Skin epidermis (tissue), 12 donors: ENCODE results near the gene PGS1.
A peak's percentile ranks its signal among the peaks of the same experiment; 100 is the strongest.

Experiments
- H3K27ac ChIP-seq, 21 experiments: fragments of 200-600 bp; sonication (generic) in 11 of 21; one replicate each; pipeline ENCODE4 v1.5.0; 2020; ENCODE audit warnings: mild to moderate bottlenecking in 3 of 21, inconsistent platforms in 2 of 21, moderate library complexity in 2 of 21
- H3K4me3 ChIP-seq, 7 experiments: fragments of 200-600 bp; sonication (generic) in 2 of 7; one replicate each; pipeline ENCODE4 v1.5.0; 2020; ENCODE audit warnings: inconsistent platforms in 2 of 7, mild to moderate bottlenecking in 2 of 7, moderate library complexity in 1 of 7

Gene PGS1

DNA sequence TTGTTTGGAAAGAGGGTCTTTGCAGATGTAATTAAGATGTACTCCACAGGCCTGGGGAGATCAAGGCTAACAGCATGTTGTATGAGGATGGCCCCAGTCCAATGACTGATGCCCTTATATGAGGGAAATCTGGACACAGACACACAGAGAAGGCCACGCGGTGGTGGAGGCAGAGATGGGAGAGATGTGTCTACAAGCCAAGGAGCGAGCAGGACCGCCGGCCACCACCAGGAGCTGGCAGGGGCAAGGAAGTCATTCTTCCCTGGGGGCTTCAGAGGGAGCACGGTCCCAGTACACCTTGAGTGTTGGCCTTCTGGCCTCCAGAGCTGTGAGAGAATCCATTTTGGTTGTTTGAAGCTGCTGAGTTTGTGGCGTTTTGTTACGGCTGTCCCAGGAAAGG is 33.3 kb upstream of the PGS1 start:
- peak overlapping the region in 7 of 21 experiments; percentile 1 to 98 (median 34) for H3K27ac ChIP-seq
- H3K4me3 ChIP-seq = no peak overlapping the region

DNA sequence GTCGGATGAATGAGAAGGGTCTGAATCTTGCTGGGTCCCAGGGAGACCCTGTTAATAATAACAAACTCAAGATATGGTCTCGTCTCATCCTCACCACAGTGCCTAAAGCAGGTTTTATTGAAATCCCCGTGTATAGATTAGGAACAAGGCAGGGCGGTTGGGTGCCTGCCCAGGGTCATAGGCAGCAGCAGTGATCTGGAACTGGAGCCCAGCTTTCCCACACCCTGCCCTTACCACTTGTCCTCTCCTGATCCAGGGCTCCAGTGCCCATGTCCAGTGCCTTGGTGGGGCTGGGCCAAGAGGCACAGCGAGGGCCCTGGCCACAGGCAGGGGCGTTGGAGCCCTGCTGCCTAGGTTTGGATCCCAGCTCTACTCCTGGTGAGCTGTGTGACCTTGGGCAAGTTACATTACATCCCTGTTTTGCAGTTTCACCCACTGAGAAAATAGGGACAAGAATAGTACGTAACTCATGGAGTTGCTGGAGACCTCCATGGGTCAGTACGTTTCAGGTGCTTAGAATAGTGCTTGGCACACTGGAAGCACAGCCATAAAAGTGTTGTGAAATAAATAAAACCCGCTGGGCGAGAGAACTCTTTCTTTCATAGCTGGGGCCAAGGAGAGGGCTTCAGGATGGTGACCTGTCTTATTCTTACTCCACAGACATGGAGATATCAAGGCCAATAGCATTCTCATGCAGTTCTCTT is 32.5 kb upstream of the PGS1 start:
- H3K4me3 ChIP-seq = no peak overlapping the region
- H3K27ac ChIP-seq = peak overlapping the region in 2 of 21 experiments; percentile 11 to 61

DNA sequence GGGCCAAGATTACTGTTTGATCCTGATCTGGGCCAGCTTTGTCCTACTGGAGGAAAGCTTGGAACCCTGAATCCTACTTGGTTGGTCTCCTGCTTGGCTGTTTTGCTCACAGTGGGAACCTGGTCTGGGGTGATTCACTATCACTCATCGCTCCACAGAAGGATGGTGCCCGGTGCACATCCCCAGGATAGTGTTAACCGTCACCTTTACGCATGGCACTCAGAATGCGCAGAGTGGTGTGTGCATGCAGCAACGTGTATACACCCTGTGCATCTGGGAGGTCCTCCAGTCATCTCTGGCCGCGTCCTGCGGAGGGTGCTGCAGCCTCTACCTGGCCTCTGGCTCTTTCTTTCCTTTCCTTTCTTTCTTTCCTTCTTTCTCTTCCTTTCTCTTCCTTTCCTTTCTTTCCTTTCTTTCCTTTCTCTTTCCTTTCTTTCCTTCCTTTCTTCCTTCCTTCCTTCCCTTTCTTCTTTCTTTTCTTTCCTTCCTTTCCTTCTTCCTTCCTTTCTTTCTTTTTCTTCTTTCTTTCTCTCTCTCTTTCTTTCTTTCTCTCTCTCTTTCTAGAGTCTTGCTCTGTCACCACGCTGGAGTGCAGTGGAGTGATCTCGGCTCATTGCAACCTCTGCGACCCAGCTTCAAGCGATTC is 31.7 kb upstream of the PGS1 start:
- Histone ChIP-seq H3K27ac (peak overlapping the region in 2 of 21 experiments; percentile 26 to 67), H3K4me3 (no peak overlapping the region)

DNA sequence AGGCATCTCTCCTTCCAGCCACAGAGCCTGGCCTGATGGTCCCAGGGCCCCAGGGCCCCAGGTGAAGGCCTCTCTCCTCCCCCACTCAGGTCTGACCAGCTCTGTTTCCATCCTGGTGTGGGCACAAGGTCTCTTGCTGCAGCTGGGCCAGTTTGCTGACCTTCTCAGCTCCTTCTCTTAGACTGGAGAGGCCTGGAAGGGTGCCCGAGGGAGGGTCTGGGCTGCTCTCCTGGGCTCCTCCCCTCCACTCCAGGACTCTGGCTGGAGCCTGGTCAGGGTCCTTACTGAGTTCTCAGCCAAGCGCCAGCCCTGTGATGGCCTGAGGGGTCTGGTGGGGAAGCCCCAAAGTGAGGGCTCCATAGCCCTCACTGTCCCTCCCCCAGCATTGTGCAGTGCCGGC is 31.0 kb upstream of the PGS1 start:
- Histone ChIP-seq H3K4me3 (no peak overlapping the region), H3K27ac (peak overlapping the region in 1 of 21 experiments; percentile 67)

DNA sequence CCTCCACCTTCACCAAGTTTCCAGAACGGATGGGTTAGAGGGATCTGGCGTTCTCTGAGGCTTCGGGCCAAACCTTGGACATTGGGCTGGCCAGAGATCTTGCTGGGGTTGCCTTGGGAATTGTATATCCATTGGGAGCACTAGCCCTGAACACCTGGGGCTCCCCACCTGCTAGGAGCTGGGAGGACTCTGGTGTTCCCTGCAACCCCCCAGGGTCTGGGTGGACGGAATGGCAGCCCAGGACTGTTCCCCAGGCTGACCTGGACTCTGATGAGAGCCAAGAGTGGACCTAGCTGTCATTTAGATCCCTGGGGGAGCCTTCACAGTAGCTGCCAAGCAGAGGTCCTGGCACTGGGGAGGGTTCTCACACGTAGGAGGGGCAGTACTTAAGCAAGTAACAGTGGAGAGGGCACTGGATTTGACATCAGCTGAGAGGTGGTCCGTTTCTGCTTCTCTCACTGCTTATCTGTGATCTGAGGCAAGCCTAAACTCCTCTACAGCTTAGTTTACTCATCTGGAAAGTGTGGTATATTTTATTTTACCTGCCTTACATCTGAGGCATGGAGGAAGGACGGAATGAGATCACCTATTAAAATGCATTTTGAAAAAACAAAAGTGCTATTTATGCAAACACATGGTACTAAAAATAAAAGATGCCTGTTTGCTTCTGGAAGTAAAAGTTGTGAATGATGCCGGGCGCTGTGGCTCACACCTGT is 30.2 kb upstream of the PGS1 start:
- Histone ChIP-seq H3K27ac (peak overlapping the region in 3 of 21 experiments; percentile 8 to 67 (median 27)), H3K4me3 (no peak overlapping the region)

DNA sequence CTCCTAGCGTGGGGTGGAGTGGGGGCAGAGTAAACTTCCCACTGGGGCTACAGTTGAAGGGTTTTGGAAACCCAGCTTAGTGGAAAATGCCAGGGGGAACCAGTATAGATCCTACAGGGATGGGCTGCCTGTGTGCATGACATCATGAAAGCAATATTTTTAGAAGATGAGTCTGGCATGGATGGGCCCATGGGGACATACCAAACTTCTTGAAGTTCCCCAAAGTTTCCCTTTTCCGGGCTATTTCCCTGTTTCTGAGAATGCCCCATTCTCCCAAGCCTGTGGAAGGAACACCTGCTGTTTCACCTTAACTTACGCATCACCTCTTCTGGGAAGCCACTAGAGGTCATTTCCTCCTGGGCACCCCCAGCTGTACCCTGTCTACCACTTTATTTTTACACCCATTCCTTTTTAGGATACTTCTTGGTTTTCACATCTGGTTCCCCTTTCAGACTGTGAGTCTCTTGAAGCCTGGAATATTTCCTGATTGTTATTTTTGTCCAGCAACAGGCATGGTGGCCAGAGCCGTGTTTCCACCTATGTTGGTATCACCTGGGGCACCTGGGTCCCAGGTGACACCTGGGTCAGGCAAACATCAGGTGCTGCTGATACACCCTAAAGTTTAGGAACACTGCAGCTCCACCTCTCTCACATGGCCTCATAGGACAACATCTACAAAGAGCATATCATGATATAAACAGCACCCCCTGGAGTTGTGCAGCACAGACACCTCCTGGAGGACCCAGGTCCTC is 28.4 kb upstream of the PGS1 start:
- peak overlapping the region in 10 of 21 experiments; percentile 16 to 98 (median 42) for H3K27ac ChIP-seq
- no peak overlapping the region for H3K4me3 ChIP-seq

DNA sequence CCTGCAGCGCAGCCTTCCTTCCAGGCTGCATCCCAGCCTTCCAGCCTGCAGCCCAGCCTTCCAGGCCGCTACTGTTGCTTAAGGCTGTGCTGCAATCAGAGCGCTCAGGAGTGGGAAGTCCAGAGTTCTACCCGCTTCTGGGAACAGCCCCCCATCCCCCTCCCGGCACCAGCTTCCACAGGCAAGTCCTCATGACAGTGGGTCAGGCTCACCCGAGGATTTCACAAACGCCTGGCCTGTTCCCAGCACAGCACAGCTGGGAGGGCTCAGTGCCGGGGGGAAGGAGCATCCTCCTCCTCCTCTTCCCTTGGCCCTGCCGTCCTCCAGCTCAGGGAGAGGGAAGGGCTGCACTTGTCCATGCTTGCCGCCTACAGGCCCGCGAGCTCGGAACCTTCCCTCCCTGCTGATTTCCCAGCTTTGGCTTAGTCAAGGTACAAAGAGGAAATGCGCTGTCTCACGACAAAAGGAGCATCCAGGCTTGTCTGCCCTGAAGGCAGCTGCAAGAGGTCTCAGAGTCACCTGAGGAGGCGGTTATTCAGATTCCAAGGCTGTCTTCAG is 26.9 kb upstream of the PGS1 start:
- Histone ChIP-seq H3K27ac (peak overlapping the region in 20 of 21 experiments; percentile 37 to 98 (median 82)), H3K4me3 (no peak overlapping the region)

DNA sequence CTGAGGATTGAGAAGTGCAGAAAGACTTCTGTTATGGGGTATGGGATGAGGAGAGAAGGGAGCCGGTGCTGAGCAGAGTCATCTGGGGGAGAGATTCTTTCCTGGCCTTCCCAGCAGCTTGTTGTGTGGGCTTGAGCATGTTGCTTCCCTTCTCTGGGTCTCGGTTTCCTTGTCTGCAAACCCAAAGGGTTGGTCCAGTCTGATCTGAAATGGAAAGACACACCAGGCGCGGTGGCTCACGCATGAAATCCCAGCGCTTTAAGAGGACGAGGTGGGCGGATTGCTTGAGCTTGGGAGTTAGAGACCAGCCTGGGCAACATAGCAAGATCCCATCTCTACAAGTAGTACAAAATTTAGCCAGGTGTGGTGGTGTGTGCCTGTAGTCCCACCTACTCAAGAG is 24.6 kb upstream of the PGS1 start:
- H3K27ac ChIP-seq = peak overlapping the region in 20 of 21 experiments; percentile 61 to 98 (median 81)
- peak overlapping the region in 1 of 7 experiments; percentile 46 for H3K4me3 ChIP-seq

DNA sequence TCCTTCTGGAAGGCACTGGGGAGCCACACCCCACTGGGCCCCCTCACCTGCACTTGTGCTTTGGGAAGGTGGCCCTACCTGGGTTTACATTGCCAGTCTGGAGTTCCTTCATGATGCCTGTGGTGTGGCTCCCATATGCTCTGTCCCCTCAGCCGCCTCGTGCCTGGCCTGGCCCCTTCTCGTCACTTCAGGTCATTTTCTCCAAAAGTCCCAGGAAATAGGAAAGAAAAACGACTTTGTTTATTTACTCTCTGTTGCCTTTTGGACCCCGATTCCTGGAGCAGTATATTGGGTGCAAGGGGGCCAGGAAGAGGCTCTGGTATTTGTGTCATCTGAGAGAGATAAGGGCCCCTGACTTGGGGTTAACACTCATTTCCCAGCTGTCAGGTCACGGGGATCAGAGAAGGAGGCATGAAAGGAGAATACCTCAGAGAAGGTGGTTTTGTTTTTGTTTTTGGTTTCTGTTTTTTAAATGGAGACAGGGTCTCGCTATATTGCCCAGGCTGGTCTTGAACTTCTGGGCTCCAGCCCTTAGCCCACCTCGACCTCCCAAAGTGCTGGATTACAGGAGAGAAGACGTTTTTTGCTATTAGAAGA is 23.3 kb upstream of the PGS1 start:
- Histone ChIP-seq H3K4me3 (no peak overlapping the region), H3K27ac (peak overlapping the region in 14 of 21 experiments; percentile 7 to 99 (median 55))

DNA sequence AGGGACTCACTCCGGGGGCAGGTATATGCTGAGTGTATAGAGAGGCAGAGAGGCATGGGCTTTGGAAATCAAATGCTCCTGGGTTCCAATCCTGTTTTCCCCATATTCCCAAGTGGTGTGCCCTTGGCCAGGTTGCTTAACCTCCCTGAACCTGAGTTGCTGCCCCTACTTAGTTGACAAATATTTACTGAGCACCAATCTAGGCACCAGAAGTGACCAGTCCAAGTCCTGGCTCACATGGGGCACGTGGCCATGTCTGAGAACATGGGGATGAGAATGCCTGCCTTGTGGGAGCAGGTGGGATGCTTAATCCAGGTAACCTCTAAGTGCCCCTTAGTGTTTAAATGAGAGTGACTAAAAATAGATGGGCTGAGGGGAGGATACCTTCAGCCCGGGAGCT is 22.7 kb upstream of the PGS1 start:
- Histone ChIP-seq H3K4me3 (peak overlapping the region in 1 of 7 experiments; percentile 95), H3K27ac (peak overlapping the region in 16 of 21 experiments; percentile 7 to 99 (median 60))

DNA sequence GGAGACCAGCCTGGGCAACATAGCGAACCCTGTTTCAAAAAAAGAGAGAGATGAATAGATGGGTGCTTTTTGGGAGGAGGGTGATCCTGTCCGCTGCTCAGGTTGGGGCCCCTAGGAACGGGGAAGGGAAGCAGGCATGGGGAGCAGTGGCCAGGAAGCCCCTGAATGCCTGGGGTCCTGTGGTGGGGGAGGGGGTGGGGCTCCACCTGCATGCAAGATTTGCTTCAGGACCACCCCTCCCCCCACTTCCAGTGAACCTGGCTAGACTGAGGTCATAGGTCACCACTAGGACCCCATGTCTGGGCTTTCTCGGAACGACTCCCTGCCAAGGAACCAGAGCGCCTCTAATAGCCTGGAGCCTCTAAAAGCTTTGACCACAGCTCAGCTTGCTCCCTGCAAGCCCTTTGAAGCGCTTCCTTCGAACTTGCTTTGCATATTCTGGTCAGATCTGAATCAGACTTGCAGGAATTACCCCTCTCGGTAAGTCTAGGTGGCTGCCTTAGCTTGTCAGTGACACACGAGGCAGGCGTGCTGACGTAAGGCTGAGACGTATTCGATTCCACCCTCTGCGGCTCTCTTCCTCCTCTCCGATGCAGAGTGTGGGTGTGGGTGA is 22.2 kb upstream of the PGS1 start:
- Histone ChIP-seq H3K27ac (peak overlapping the region in 18 of 21 experiments; percentile 7 to 99 (median 60)), H3K4me3 (peak overlapping the region in 4 of 7 experiments; percentile 75 to 95 (median 86))

DNA sequence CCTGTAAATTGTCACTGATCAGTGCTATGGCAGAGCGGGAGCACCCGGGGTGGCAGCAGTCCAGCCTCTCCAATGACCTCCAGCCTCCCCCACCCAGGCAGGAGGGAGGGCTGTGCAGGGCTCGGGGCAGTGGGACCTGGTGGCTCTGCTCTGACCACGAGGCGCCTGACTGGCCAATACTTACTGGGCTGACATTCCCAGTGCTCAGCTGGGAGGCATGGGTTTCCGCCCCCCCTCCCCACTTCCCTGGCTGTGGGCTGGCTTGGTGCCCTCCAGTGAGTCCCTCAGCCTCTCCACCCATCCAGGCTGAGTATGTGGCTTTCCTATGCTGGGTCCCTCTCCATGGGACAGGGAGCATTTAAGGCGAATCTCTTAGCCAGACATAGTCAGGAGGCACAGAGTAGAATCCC is 21.3 kb upstream of the PGS1 start:
- Histone ChIP-seq H3K27ac (peak overlapping the region in 18 of 21 experiments; percentile 10 to 99 (median 96)), H3K4me3 (peak overlapping the region; percentile 68 to 95 (median 83))

DNA sequence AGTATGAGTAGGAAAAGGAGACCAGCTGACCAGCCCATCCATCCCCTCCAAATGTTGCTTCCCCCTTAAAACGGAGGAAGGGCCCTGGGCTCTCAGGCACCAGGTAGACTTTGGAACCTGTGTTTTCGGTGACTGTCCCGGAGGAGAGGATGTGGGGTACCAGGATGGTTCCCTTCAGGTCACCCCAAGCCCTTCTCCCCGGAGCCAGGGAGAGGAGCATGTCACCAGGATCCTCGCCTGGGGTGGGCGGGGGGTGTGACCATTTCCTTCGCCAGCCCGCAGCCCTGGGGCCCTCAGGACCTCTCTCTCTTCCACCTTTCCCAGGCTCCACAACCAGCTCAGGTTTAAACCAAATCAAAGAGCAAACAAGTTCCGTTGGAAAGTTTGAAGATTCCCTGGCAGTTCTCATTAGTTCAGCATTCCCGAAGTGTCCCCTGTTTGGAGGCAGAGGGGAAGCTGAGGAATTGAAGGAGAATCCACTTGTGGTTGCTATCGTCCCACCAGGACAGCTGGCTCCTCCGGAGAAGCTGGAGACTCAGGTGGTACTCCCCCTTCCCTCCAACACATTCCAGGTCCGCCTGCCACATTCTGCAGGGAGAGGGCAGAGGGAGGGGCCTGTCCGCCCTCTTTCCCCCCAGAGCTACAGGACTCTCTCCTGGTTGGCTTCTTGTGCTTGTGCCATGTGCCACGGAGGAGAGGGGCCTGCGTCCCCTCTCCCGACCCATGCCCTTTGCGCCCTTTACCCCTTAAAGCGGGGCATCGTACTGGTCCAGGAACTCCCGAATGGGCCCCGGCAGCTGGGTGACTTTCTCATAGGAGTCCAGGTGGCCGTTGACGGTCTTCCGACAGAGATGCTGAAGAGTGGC is 20.5 kb upstream of the PGS1 start:
- Histone ChIP-seq H3K4me3 (peak overlapping the region; percentile 68 to 95 (median 83)), H3K27ac (peak overlapping the region in 20 of 21 experiments; percentile 14 to 99 (median 98))

DNA sequence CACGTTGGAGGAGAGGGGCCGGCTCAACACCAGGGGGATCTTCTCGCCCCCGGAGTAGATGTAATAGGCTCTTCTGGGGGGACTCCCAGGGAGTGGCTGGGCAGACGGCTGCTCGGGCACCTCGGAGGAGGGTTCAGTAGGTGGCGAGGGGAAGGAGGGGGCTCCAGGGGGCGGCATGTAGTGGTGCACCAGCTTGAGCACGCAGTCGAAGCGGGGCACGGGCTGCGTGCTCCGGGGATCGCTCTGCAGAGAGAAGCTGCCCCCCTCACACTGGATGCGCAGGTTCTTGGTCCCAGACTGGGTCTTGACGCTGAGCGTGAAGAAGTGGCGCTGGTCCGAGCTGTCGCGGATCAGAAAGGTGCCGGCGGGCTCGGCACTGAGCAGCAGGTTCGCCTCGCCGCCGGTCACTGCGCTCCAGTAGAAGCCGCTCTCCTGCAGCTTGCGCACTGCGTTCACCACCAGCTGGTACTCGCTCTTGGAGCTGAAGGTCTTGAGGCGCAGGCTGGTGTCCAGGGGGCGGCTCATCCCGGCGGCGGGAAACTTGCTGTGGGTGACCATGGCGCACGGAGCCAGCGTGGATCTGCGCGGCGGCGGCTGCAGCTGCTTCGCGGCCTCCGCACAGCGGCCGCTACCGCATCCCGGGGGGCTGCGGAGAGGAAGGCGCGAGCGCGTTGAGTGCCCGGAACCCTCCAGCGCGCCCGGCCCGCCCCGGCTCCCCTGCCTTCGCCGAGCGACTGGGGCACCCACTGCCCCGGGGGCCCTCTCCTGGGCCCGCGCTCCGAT is 19.7 kb upstream of the PGS1 start:
- peak overlapping the region; percentile 59 to 99 (median 98) for H3K27ac ChIP-seq
- H3K4me3 ChIP-seq = peak overlapping the region; percentile 68 to 95 (median 83)

DNA sequence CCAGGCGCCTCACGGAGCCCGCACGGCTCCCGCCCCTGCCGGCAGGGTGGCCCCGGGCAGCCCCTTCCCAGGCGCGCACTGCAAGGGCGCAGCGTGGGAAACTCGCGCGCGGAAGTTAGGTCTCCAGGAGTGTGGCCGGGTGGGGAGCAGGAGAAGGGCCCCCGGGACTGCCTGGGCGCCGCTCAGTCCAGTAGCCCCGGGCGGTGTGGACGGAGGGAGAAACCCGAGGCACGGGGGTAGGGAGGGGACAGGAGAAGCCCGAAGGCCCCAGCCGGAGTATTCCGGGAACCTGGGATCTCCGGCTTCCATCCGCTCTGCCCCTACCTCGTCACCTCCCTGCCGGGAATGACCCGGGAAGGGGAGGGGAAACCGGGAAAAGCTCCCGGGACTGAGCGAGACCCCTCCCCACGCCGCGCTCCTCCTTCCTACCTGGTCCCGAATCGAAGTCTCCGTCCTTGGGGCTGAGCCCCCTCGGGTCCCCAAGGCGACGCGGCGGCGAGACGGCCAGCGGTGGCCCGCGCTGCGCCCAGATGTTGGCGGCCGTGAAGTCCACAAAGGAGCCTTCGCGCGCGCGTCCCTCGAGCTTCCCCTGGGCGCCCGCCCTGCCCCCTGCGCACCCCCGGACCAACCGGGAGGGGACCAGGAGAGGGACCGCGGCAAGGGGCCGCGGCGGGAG is 19.0 kb upstream of the PGS1 start:
- peak overlapping the region; percentile 68 to 95 (median 83) for H3K4me3 ChIP-seq
- peak overlapping the region; percentile 59 to 99 (median 98) for H3K27ac ChIP-seq

DNA sequence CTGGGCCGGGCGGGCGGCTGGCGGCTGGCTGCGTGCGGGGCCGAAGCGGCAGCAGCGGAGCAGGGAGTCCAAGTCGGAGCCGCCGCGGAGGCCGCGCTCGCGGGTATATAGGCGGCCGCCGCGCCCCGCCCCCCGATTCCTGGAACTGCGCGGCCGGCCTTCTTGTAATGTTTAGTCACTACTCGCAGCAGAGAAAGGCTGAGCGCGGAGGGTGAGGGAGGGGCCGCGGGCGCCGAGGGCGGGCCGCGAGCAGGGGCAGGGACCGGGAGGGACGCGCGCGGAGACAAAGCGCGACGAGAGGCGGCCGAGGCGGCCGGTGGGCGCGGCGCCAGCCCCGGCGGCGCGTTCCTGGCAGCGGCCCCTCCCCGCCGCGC is 18.5 kb upstream of the PGS1 start, which contains the start of gene SOCS3:
SOCS3 (minus strand) TSS at position 81 of the 374 bp plus-strand sequence. CDS start 982 bp downstream, outside the sequence.
- peak within 1 kb of the TSS; percentile 77 to 99 (median 98) for H3K27ac ChIP-seq
- peak within 1 kb of the TSS; percentile 68 to 95 (median 83) for H3K4me3 ChIP-seq
